Measurements from ENCODE around the gene ZNF385C. TPM values are rescaled to one million over a fixed set of nuclear protein-coding genes. Genes with fewer than 3 reads are reported as not detected.
A peak's percentile ranks its signal among the peaks of the same experiment; 100 is the strongest.

Gene ZNF385C
- total and polyA plus RNA-seq, 2 of the 13 experiments (the other 11 are each of a cell fraction or from before 2014, with no cell fraction given), result 2.3 to 6.1 TPM

GRCh38 chr17:42019509-42020404 lies 78.5 kb downstream of the ZNF385C start, which contains the start of gene NKIRAS2 (continued):
- TF ChIP-seq TRAFD1 (CRISPR knock-in tag; IDR thresholded peaks at IDR 0.05; ENCODE audit: borderline replicate concordance), result peak; percentile 93; the same call in 1 of the 2 replicates
- peak; percentile 90 for TF ChIP-seq KMT2A (CRISPR knock-in tag; IDR thresholded peaks at IDR 0.05)
- TF ChIP-seq KAT2B (IDR thresholded peaks at IDR 0.05; ENCODE audit: borderline replicate concordance, low read depth, low read length), result no peak
- peak; percentile 80 for TF ChIP-seq ZNF781 (CRISPR knock-in tag; IDR thresholded peaks at IDR 0.05; ENCODE audit: borderline replicate concordance, not compliant biosample characterization)
- TF ChIP-seq TP53 (CRISPR knock-in tag; conservative IDR thresholded peaks at IDR 0.05), result no peak
- no peak for TF ChIP-seq TBX3 (IDR thresholded peaks at IDR 0.05; ENCODE audit: borderline replicate concordance)
- TF ChIP-seq ZNF761 (CRISPR knock-in tag; conservative IDR thresholded peaks at IDR 0.05), result peak; percentile 70; the same call in 1 of the 2 replicates
- peak; percentile 67; the same call in 1 of the 2 replicates for TF ChIP-seq ZMYM3 (CRISPR knock-in tag; IDR thresholded peaks at IDR 0.05)
- no peak for TF ChIP-seq ARID3A (IDR thresholded peaks at IDR 0.05; ENCODE audit: low read depth, low read length)
- TF ChIP-seq, protein P1, sequence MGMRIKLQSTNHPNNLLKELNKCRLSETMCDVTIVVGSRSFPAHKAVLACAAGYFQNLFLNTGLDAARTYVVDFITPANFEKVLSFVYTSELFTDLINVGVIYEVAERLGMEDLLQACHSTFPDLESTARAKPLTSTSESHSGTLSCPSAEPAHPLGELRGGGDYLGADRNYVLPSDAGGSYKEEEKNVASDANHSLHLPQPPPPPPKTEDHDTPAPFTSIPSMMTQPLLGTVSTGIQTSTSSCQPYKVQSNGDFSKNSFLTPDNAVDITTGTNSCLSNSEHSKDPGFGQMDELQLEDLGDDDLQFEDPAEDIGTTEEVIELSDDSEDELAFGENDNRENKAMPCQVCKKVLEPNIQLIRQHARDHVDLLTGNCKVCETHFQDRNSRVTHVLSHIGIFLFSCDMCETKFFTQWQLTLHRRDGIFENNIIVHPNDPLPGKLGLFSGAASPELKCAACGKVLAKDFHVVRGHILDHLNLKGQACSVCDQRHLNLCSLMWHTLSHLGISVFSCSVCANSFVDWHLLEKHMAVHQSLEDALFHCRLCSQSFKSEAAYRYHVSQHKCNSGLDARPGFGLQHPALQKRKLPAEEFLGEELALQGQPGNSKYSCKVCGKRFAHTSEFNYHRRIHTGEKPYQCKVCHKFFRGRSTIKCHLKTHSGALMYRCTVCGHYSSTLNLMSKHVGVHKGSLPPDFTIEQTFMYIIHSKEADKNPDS (CRISPR knock-in tag; IDR thresholded peaks at IDR 0.05), result no peak
- TF ChIP-seq ZNF292 (CRISPR knock-in tag; IDR thresholded peaks at IDR 0.05; ENCODE audit: borderline replicate concordance, low read depth), result peak; percentile 53; the same call in 1 of the 2 replicates
- TF ChIP-seq, protein P2, sequence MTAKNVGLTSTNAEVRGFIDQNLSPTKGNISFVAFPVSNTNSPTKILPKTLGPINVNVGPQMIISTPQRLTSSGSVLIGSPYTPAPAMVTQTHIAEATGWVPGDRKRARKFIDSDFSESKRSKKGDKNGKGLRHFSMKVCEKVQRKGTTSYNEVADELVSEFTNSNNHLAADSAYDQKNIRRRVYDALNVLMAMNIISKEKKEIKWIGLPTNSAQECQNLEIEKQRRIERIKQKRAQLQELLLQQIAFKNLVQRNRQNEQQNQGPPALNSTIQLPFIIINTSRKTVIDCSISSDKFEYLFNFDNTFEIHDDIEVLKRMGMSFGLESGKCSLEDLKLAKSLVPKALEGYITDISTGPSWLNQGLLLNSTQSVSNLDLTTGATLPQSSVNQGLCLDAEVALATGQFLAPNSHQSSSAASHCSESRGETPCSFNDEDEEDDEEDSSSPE (CRISPR knock-in tag; IDR thresholded peaks at IDR 0.05), result peak; percentile 87
- peak; percentile 90; the same call in 1 of the 2 replicates for TF ChIP-seq ZNF878 (CRISPR knock-in tag; IDR thresholded peaks at IDR 0.05)
- TF ChIP-seq ZNF101 (CRISPR knock-in tag; IDR thresholded peaks at IDR 0.05; ENCODE audit: borderline replicate concordance, low read depth), result no peak
- no peak; the same call in 1 of the 2 replicates for TF ChIP-seq RFXANK (CRISPR knock-in tag; IDR thresholded peaks at IDR 0.05)
- TF ChIP-seq, protein P3, sequence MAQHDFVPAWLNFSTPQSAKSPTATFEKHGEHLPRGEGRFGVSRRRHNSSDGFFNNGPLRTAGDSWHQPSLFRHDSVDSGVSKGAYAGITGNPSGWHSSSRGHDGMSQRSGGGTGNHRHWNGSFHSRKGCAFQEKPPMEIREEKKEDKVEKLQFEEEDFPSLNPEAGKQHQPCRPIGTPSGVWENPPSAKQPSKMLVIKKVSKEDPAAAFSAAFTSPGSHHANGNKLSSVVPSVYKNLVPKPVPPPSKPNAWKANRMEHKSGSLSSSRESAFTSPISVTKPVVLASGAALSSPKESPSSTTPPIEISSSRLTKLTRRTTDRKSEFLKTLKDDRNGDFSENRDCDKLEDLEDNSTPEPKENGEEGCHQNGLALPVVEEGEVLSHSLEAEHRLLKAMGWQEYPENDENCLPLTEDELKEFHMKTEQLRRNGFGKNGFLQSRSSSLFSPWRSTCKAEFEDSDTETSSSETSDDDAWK (CRISPR knock-in tag; IDR thresholded peaks at IDR 0.05), result no peak
- peak; percentile 71 for TF ChIP-seq CREM (IDR thresholded peaks at IDR 0.05)
- TF ChIP-seq CREM (CRISPR knock-in tag; IDR thresholded peaks at IDR 0.05), result no peak
- TF ChIP-seq KDM6A (CRISPR knock-in tag; IDR thresholded peaks at IDR 0.05; ENCODE audit: low read depth), result no peak
- TF ChIP-seq GLI4 (CRISPR knock-in tag; IDR thresholded peaks at IDR 0.05; ENCODE audit: borderline replicate concordance), result peak; percentile 36; the same call in 1 of the 2 replicates
- peak; percentile 98 for TF ChIP-seq YEATS2 (CRISPR knock-in tag; IDR thresholded peaks at IDR 0.05; ENCODE audit: borderline replicate concordance)
